Neural cell (in vitro differentiated cells): Measurements from ENCODE around the gene ATG7. TPM values are rescaled to one million over a fixed set of nuclear protein-coding genes. Genes with fewer than 3 reads are reported as not detected.

Experiments used
- H2AFZ ChIP-seq: fragments of 200-600, 300-800 bp; sonication (generic), shearing (Covaris generic); 2 replicates; pipeline ENCODE4 v1.6.0; 2014; ENCODE audit warnings: low read depth, mild to moderate bottlenecking, antibody characterized with exemption, low read length, moderate library complexity
- H3F3A ChIP-seq: fragments of 200-600 bp; shearing (Covaris generic); 2 replicates; pipeline ENCODE4 v1.6.1; 2016; ENCODE audit warnings: mild to moderate bottlenecking, moderate library complexity, mixed read lengths, antibody characterized with exemption, low read length; ENCODE audit not compliant: insufficient read depth, poor library complexity, severe bottlenecking
- H3K27ac ChIP-seq: fragments of 200-600, 300-800 bp; sonication (generic), shearing (Covaris generic); 2 replicates; pipeline ENCODE4 v1.5.1; 2014; ENCODE audit warnings: mild to moderate bottlenecking, low read length, moderate library complexity
- H3K27me3 ChIP-seq: fragments of 300-800, 200-600 bp; sonication (generic), shearing (Covaris generic); 2 replicates; pipeline ENCODE4 v1.6.0; 2014; ENCODE audit warnings: mild to moderate bottlenecking, low read depth, low read length, moderate library complexity; ENCODE audit not compliant: insufficient read depth
- H3K36me3 ChIP-seq: fragments of 300-800, 200-600 bp; sonication (generic), shearing (Covaris generic); 2 replicates; pipeline ENCODE4 v1.5.1; 2014; ENCODE audit warnings: mild to moderate bottlenecking, antibody characterized with exemption, low read length, moderate library complexity; ENCODE audit not compliant: insufficient read depth
- H3K4me2 ChIP-seq: fragments of 300-800, 200-600 bp; sonication (generic), shearing (Covaris generic); 2 replicates; pipeline ENCODE4 v1.6.0; 2014; ENCODE audit warnings: mild to moderate bottlenecking, low read length
- H3K4me3 ChIP-seq: fragments of 300-800, 200-600 bp; sonication (generic), shearing (Covaris generic); 2 replicates; pipeline ENCODE4 v1.5.1; 2014; ENCODE audit warnings: mild to moderate bottlenecking, low read length, moderate library complexity
- H3K79me2 ChIP-seq: fragments of 200-600 bp; shearing (Covaris generic); replicated peaks from 2 replicates; pipeline ENCODE4 v1.6.0; 2014; ENCODE audit warnings: mild to moderate bottlenecking, low read length, moderate library complexity; ENCODE audit not compliant: insufficient read depth
- H3K9ac ChIP-seq: fragments of 300-800, 200-600 bp; sonication (generic), shearing (Covaris generic); 2 replicates; pipeline ENCODE4 v1.6.1; 2016; ENCODE audit warnings: mild to moderate bottlenecking, low read length, mixed read lengths
- H3K9me2 ChIP-seq: fragments of 200-600 bp; shearing (Covaris generic); 2 replicates; pipeline ENCODE4 v1.6.1; 2016; ENCODE audit warnings: mild to moderate bottlenecking, low read length, mixed read lengths; ENCODE audit not compliant: insufficient read depth
- H3K9me3 ChIP-seq: fragments of 200-600, 300-800 bp; sonication (generic), shearing (Covaris generic); 2 replicates; pipeline ENCODE4 v1.6.1; 2016; ENCODE audit warnings: mild to moderate bottlenecking, mixed run types, low read length, moderate library complexity, mixed read lengths
- H4K20me1 ChIP-seq: fragments of 200-600 bp; shearing (Covaris generic); 2 replicates; pipeline ENCODE4 v1.6.1; 2016; ENCODE audit warnings: mild to moderate bottlenecking, mixed run types; ENCODE audit not compliant: insufficient read depth
- CTCF ChIP-seq: fragments of 450-650 bp; IDR thresholded peaks from 2 replicates; pipeline ENCODE4 v1.5.1; 2014; ENCODE audit warnings: antibody characterized with exemption, mild to moderate bottlenecking, moderate library complexity; ENCODE audit not compliant: poor library complexity, severe bottlenecking
- EP300 ChIP-seq: fragments of 450-650 bp; conservative IDR thresholded peaks from 2 replicates; pipeline ENCODE4 v1.6.1; 2014; ENCODE audit warnings: antibody characterized with exemption, mild to moderate bottlenecking, moderate library complexity; ENCODE audit not compliant: poor library complexity, severe bottlenecking
- EZH2 ChIP-seq: fragments of 200-600, 300-800 bp; shearing (Covaris generic), sonication (generic); IDR thresholded peaks from 2 replicates; pipeline ENCODE4 v1.6.1; 2014; ENCODE audit warnings: antibody characterized with exemption, low read length, borderline replicate concordance, mild to moderate bottlenecking; ENCODE audit not compliant: insufficient read depth, poor library complexity, severe bottlenecking
- MXI1 ChIP-seq: fragments of 450-650 bp; conservative IDR thresholded peaks from 2 replicates; pipeline ENCODE4 v1.6.1; 2014; ENCODE audit warnings: antibody characterized with exemption, mild to moderate bottlenecking; ENCODE audit not compliant: poor library complexity, severe bottlenecking
- POLR2AphosphoS5 ChIP-seq: IDR thresholded peaks from 2 replicates; pipeline ENCODE4 v1.6.1; 2012
- RAD21 ChIP-seq: fragments of 450-650 bp; conservative IDR thresholded peaks from 2 replicates; pipeline ENCODE4 v1.6.1; 2014; ENCODE audit warnings: antibody characterized with exemption, mild to moderate bottlenecking, moderate library complexity
- REST ChIP-seq: IDR thresholded peaks from 2 replicates; pipeline ENCODE4 v1.6.1; 2012; ENCODE audit warnings: borderline replicate concordance
- SMC3 ChIP-seq: fragments of 450-650 bp; conservative IDR thresholded peaks from 2 replicates; pipeline ENCODE4 v1.6.1; 2014; ENCODE audit warnings: antibody characterized with exemption, mild to moderate bottlenecking, moderate library complexity; ENCODE audit not compliant: poor library complexity
- TAF1 ChIP-seq: IDR thresholded peaks from 2 replicates; pipeline ENCODE4 v1.6.1; 2012; ENCODE audit warnings: low read depth
- polyA plus RNA-seq: library from polyadenylated mRNA; depleted of rRNA; stranded (reverse); fragments of >200 nt; gene quantifications from 2 replicates; pipeline ENCODE4 v1.2.3, GENCODE V29; 2014

Gene ATG7
- polyA plus RNA-seq, 1 donor from 2014 or later: 28.8 TPM

- no peaks in the 10 kb centered on the region for H3K27me3 ChIP-seq
- H3K9ac ChIP-seq: no peak overlapping the region
- no peaks in the 10 kb centered on the region for H4K20me1 ChIP-seq
- H3K27ac ChIP-seq: no peak overlapping the region
- no peaks in the 10 kb centered on the region for H3K36me3 ChIP-seq
- no peaks in the 10 kb centered on the region for H3K9me2 ChIP-seq
- TF ChIP-seq CTCF: no peak
- no peak for TF ChIP-seq MXI1
- TF ChIP-seq EZH2: no peak
- TF ChIP-seq TAF1: no peak
- no peak for TF ChIP-seq EP300
- no peak for TF ChIP-seq RAD21
- TF ChIP-seq SMC3: no peak
- TF ChIP-seq POLR2AphosphoS5: no peak
- no peak for TF ChIP-seq REST
- no peaks in the 10 kb centered on the region for H3K9me3 ChIP-seq
- H2AFZ ChIP-seq: no peak overlapping the region
- H3F3A ChIP-seq: no peaks in the 10 kb centered on the region
- H3K4me3 ChIP-seq: no peak overlapping the region
- H3K79me2 ChIP-seq: no peaks in the 10 kb centered on the region
- H3K4me2 ChIP-seq: no peak overlapping the region
Observed at GRCh38 chr3:11535243-11535960, 263.2 kb downstream of the ATG7 start.

GRCh38 chr3:11536132-11536935, 264.1 kb downstream of the ATG7 start:
- no peak overlapping the region for H3K27ac ChIP-seq
- TF ChIP-seq EZH2 (no peak), RAD21 (no peak), SMC3 (no peak), EP300 (no peak)
- no peaks in the 10 kb centered on the region for H3K9me2 ChIP-seq
- no peak overlapping the region for H3K4me3 ChIP-seq
- H3F3A ChIP-seq: no peaks in the 10 kb centered on the region
- H3K79me2 ChIP-seq: no peaks in the 10 kb centered on the region
- no peak overlapping the region for H3K4me2 ChIP-seq
- H3K36me3 ChIP-seq: no peaks in the 10 kb centered on the region
- H3K9me3 ChIP-seq: no peaks in the 10 kb centered on the region
- H3K9ac ChIP-seq: no peak overlapping the region
- H3K27me3 ChIP-seq: no peaks in the 10 kb centered on the region
- no peaks in the 10 kb centered on the region for H4K20me1 ChIP-seq
- no peak overlapping the region for H2AFZ ChIP-seq
